Osteoblast (primary cell): ENCODE data around the gene CEP63. TPM values are rescaled to one million over a fixed set of nuclear protein-coding genes. Genes with fewer than 3 reads are reported as not detected.

Source experiments
- DNase-seq: peaks from one replicate; pipeline ENCODE4 v3.0.0; 2011; ENCODE audit warnings: low spot score, mixed read lengths; ENCODE audit not compliant: insufficient read length; ENCODE audit errors: missing footprints
- H2AFZ ChIP-seq: 2 replicates; pipeline ENCODE4 v1.6.0; 2011; ENCODE audit warnings: mild to moderate bottlenecking, low read length
- H3K27ac ChIP-seq: 2 replicates; pipeline ENCODE4 v1.5.1; 2011; ENCODE audit warnings: mild to moderate bottlenecking, low read depth, low read length, moderate library complexity
- H3K27me3 ChIP-seq: 2 replicates; pipeline ENCODE4 v1.6.0; 2012; ENCODE audit warnings: mild to moderate bottlenecking, control low read depth, inconsistent platforms, low read length, moderate library complexity; ENCODE audit not compliant: insufficient read depth
- H3K36me3 ChIP-seq: 2 replicates; pipeline ENCODE4 v1.5.1; 2011; ENCODE audit warnings: mild to moderate bottlenecking, low read length, control low read depth, moderate library complexity; ENCODE audit not compliant: insufficient read depth
- H3K4me1 ChIP-seq: 2 replicates; pipeline ENCODE4 v1.5.1; 2011; ENCODE audit warnings: mild to moderate bottlenecking, low read length, control low read depth, moderate library complexity; ENCODE audit not compliant: insufficient read depth
- H3K4me2 ChIP-seq: 2 replicates; pipeline ENCODE4 v1.6.0; 2011; ENCODE audit warnings: mild to moderate bottlenecking, low read length; ENCODE audit not compliant: insufficient read depth
- H3K4me3 ChIP-seq: fragments of 200-600 bp; sonication (generic); 3 replicates; pipeline ENCODE4 v1.5.1; 2012; ENCODE audit warnings: mild to moderate bottlenecking, low read length, inconsistent platforms; ENCODE audit not compliant: insufficient read depth
- H3K79me2 ChIP-seq: 2 replicates; pipeline ENCODE4 v1.6.0; 2012; ENCODE audit warnings: mild to moderate bottlenecking, low read length, control low read depth, inconsistent platforms; ENCODE audit not compliant: insufficient read depth
- H3K9me3 ChIP-seq: 2 replicates; pipeline ENCODE4 v1.5.1; 2011; ENCODE audit warnings: low read depth, low read length, control low read depth
- H4K20me1 ChIP-seq: 2 replicates; pipeline ENCODE4 v1.6.0; 2012; ENCODE audit warnings: mild to moderate bottlenecking, low read length, control low read depth; ENCODE audit not compliant: insufficient read depth
- total RNA-seq: library from RNA; depleted of rRNA; stranded (reverse); fragments of >200 nt; gene quantifications from 2 replicates; pipeline ENCODE4 v1.2.3, GENCODE V29; 2012
- TF ChIP-seq, protein P1 (sequence below): IDR thresholded peaks from 2 replicates; pipeline ENCODE4 v1.5.1; 2011; ENCODE audit warnings: mild to moderate bottlenecking, low read depth, low read length, moderate library complexity; ENCODE audit errors: extremely low read depth

CEP63 gene
- total RNA-seq, 1 donor = 15.9 TPM

GRCh38 chr3:134615743-134616142, 129.9 kb downstream of the CEP63 start:
- Histone ChIP-seq H3K36me3 (no peaks in the 10 kb centered on the region), H3K27me3 (no peaks in the 10 kb centered on the region), H3K4me1 (no peaks in the 10 kb centered on the region), H3K4me2 (no peak overlapping the region), H3K79me2 (no peaks in the 10 kb centered on the region), H3K27ac (no peak overlapping the region), H2AFZ (no peak overlapping the region), H4K20me1 (no peaks in the 10 kb centered on the region), H3K9me3 (no peaks in the 10 kb centered on the region), H3K4me3 (no peak overlapping the region)
- DNase-seq = no peak
- TF ChIP-seq, protein P1, sequence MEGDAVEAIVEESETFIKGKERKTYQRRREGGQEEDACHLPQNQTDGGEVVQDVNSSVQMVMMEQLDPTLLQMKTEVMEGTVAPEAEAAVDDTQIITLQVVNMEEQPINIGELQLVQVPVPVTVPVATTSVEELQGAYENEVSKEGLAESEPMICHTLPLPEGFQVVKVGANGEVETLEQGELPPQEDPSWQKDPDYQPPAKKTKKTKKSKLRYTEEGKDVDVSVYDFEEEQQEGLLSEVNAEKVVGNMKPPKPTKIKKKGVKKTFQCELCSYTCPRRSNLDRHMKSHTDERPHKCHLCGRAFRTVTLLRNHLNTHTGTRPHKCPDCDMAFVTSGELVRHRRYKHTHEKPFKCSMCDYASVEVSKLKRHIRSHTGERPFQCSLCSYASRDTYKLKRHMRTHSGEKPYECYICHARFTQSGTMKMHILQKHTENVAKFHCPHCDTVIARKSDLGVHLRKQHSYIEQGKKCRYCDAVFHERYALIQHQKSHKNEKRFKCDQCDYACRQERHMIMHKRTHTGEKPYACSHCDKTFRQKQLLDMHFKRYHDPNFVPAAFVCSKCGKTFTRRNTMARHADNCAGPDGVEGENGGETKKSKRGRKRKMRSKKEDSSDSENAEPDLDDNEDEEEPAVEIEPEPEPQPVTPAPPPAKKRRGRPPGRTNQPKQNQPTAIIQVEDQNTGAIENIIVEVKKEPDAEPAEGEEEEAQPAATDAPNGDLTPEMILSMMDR = no peak

- H3K4me1 ChIP-seq = no peaks in the 10 kb centered on the region
- no peaks in the 10 kb centered on the region for H3K9me3 ChIP-seq
- no peak overlapping the region for H3K27ac ChIP-seq
- H3K4me3 ChIP-seq = no peak overlapping the region
- no peak overlapping the region for H3K4me2 ChIP-seq
- H3K79me2 ChIP-seq = no peaks in the 10 kb centered on the region
- TF ChIP-seq, protein P1 = no peak
- no peak for DNase-seq
- no peaks in the 10 kb centered on the region for H3K36me3 ChIP-seq
- no peaks in the 10 kb centered on the region for H3K27me3 ChIP-seq
- no peak overlapping the region for H2AFZ ChIP-seq
- H4K20me1 ChIP-seq = no peaks in the 10 kb centered on the region
Observed at GRCh38 chr3:134617608-134618477, 132.0 kb downstream of the CEP63 start.

DNA sequence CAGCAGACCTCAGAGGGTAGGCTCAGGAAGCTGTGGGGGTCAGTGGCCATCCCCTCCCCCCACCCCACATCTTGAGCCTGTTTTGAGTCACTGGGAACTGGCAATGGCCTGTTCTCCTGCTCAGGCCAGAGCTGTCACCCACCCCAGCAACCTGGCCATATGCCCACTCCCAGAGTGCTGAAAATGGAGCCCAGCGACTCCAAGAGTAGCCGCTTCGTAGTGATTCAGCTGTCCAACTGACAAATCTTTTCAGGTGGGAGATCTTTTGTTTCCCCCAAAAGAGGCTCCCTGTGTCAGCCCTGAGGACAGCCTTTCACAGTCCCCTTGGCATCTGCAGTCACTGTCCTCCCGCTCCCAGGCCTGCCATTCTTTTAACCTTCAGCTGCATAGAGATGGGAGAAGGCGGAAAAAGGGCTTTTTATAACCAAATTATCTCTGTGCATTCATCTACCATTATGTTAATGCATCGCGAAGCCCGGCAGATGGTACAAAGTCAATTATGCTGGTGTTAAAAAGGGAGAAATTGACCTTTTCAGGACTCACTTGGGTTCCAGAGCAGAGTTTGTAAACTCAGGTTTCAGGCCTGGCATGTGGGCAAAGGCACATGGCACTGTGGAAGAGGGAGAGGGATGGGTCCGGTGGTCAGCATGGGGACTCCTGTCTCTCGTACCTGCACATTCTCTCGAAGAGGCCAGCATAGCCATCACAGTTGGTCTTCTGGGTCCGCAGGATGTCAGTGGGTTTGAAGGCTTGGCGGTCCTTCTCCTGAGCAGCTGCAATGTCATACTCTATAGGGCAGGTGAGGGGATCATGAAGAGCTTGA, 132.8 kb downstream of the CEP63 start:
- no peaks in the 10 kb centered on the region for H3K79me2 ChIP-seq
- no peaks in the 10 kb centered on the region for H3K9me3 ChIP-seq
- no peaks in the 10 kb centered on the region for H3K4me1 ChIP-seq
- DNase-seq = no peak
- no peak overlapping the region for H2AFZ ChIP-seq
- H3K4me2 ChIP-seq = no peak overlapping the region
- no peaks in the 10 kb centered on the region for H4K20me1 ChIP-seq
- H3K27ac ChIP-seq = no peak overlapping the region
- TF ChIP-seq, protein P1 = no peak
- H3K27me3 ChIP-seq = no peaks in the 10 kb centered on the region
- no peak overlapping the region for H3K4me3 ChIP-seq
- H3K36me3 ChIP-seq = no peaks in the 10 kb centered on the region

GRCh38 chr3:134619301-134619615, 133.4 kb downstream of the CEP63 start:
- no peak for DNase-seq
- Histone ChIP-seq H3K4me1 (no peaks in the 10 kb centered on the region), H3K4me3 (no peak overlapping the region), H3K36me3 (no peaks in the 10 kb centered on the region), H2AFZ (no peak overlapping the region), H4K20me1 (no peaks in the 10 kb centered on the region), H3K27ac (no peak overlapping the region), H3K79me2 (no peaks in the 10 kb centered on the region), H3K9me3 (no peaks in the 10 kb centered on the region), H3K27me3 (no peaks in the 10 kb centered on the region), H3K4me2 (no peak overlapping the region)
- TF ChIP-seq, protein P1 = no peak
